ENCODE results near the gene CDC42SE2. TPM values are rescaled to one million over a fixed set of nuclear protein-coding genes. Genes with fewer than 3 reads are reported as not detected.

CDC42SE2 gene
- total RNA-seq, 1 experiment from 2014 or later, result 22.5 TPM

DNA sequence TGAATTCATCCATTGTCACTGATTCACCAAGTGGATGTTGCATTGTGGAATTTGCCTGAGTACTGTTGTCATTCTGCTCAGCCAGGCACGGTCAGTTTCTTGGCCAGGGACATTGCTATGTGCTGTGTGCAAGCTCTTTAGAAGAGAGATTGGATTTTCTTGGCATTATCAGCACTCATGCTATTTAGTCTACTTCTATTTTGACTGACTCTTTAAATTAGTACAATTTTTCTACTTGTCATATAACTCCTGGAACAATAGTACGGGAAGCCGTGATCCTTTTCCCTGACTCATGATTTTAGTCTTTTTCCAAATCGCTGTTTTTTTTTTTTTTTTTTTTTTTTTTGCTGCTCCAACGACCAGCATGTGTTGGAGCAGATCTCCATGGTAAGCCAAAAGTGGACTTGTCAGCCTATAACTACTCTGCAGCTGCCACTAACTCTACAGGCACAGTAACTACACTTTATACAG, 129.7 kb downstream of the CDC42SE2 start:
- Mint-ChIP-seq H3K27me3 (ENCODE audit: low read depth) (no peaks in the 10 kb centered on the region), H3K9me3 (no peaks in the 10 kb centered on the region), H3K4me1 (no peaks in the 10 kb centered on the region), H3K4me3 (no peak overlapping the region), H3K36me3 (peaks cover 39% of the 10 kb centered on the region), H3K27ac (no peak overlapping the region)
- TF ChIP-seq, protein P1, sequence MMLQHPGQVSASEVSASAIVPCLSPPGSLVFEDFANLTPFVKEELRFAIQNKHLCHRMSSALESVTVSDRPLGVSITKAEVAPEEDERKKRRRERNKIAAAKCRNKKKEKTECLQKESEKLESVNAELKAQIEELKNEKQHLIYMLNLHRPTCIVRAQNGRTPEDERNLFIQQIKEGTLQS (CRISPR knock-in tag; conservative IDR thresholded peaks at IDR 0.05), result no peak
- TF ChIP-seq TEAD4 (CRISPR knock-in tag; IDR thresholded peaks at IDR 0.05) (no peak), ESRRA (CRISPR knock-in tag; IDR thresholded peaks at IDR 0.05; ENCODE audit: borderline replicate concordance) (no peak), ZNF423 (CRISPR knock-in tag; IDR thresholded peaks at IDR 0.05) (no peak), GABPB1 (CRISPR knock-in tag; IDR thresholded peaks at IDR 0.05) (no peak), ZNF317 (CRISPR knock-in tag; IDR thresholded peaks at IDR 0.05; ENCODE audit: borderline replicate concordance, low read depth) (no peak), JUN (CRISPR knock-in tag; IDR thresholded peaks at IDR 0.05) (no peak), SMAD3 (CRISPR knock-in tag; IDR thresholded peaks at IDR 0.05; ENCODE audit: borderline replicate concordance) (no peak), ZNF219 (CRISPR knock-in tag; IDR thresholded peaks at IDR 0.05; ENCODE audit: borderline replicate concordance) (no peak), SMAD4 (CRISPR knock-in tag; IDR thresholded peaks at IDR 0.05) (no peak), ELF4 (CRISPR knock-in tag; IDR thresholded peaks at IDR 0.05; ENCODE audit: low read depth) (no peak)
- TF ChIP-seq, protein P2, sequence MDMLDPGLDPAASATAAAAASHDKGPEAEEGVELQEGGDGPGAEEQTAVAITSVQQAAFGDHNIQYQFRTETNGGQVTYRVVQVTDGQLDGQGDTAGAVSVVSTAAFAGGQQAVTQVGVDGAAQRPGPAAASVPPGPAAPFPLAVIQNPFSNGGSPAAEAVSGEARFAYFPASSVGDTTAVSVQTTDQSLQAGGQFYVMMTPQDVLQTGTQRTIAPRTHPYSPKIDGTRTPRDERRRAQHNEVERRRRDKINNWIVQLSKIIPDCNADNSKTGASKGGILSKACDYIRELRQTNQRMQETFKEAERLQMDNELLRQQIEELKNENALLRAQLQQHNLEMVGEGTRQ (CRISPR knock-in tag; IDR thresholded peaks at IDR 0.05), result no peak
- TF ChIP-seq, protein P3, sequence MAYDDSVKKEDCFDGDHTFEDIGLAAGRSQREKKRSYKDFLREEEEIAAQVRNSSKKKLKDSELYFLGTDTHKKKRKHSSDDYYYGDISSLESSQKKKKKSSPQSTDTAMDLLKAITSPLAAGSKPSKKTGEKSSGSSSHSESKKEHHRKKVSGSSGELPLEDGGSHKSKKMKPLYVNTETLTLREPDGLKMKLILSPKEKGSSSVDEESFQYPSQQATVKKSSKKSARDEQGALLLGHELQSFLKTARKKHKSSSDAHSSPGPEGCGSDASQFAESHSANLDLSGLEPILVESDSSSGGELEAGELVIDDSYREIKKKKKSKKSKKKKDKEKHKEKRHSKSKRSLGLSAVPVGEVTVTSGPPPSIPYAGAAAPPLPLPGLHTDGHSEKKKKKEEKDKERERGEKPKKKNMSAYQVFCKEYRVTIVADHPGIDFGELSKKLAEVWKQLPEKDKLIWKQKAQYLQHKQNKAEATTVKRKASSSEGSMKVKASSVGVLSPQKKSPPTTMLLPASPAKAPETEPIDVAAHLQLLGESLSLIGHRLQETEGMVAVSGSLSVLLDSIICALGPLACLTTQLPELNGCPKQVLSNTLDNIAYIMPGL (CRISPR knock-in tag; IDR thresholded peaks at IDR 0.05), result no peak
- TF ChIP-seq, protein P4, sequence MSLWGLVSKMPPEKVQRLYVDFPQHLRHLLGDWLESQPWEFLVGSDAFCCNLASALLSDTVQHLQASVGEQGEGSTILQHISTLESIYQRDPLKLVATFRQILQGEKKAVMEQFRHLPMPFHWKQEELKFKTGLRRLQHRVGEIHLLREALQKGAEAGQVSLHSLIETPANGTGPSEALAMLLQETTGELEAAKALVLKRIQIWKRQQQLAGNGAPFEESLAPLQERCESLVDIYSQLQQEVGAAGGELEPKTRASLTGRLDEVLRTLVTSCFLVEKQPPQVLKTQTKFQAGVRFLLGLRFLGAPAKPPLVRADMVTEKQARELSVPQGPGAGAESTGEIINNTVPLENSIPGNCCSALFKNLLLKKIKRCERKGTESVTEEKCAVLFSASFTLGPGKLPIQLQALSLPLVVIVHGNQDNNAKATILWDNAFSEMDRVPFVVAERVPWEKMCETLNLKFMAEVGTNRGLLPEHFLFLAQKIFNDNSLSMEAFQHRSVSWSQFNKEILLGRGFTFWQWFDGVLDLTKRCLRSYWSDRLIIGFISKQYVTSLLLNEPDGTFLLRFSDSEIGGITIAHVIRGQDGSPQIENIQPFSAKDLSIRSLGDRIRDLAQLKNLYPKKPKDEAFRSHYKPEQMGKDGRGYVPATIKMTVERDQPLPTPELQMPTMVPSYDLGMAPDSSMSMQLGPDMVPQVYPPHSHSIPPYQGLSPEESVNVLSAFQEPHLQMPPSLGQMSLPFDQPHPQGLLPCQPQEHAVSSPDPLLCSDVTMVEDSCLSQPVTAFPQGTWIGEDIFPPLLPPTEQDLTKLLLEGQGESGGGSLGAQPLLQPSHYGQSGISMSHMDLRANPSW (CRISPR knock-in tag; conservative IDR thresholded peaks at IDR 0.05; ENCODE audit: low read depth), result no peak
- TF ChIP-seq, protein P5, sequence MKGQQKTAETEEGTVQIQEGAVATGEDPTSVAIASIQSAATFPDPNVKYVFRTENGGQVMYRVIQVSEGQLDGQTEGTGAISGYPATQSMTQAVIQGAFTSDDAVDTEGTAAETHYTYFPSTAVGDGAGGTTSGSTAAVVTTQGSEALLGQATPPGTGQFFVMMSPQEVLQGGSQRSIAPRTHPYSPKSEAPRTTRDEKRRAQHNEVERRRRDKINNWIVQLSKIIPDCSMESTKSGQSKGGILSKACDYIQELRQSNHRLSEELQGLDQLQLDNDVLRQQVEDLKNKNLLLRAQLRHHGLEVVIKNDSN (CRISPR knock-in tag; IDR thresholded peaks at IDR 0.05), result no peak
- TF ChIP-seq, protein P6, sequence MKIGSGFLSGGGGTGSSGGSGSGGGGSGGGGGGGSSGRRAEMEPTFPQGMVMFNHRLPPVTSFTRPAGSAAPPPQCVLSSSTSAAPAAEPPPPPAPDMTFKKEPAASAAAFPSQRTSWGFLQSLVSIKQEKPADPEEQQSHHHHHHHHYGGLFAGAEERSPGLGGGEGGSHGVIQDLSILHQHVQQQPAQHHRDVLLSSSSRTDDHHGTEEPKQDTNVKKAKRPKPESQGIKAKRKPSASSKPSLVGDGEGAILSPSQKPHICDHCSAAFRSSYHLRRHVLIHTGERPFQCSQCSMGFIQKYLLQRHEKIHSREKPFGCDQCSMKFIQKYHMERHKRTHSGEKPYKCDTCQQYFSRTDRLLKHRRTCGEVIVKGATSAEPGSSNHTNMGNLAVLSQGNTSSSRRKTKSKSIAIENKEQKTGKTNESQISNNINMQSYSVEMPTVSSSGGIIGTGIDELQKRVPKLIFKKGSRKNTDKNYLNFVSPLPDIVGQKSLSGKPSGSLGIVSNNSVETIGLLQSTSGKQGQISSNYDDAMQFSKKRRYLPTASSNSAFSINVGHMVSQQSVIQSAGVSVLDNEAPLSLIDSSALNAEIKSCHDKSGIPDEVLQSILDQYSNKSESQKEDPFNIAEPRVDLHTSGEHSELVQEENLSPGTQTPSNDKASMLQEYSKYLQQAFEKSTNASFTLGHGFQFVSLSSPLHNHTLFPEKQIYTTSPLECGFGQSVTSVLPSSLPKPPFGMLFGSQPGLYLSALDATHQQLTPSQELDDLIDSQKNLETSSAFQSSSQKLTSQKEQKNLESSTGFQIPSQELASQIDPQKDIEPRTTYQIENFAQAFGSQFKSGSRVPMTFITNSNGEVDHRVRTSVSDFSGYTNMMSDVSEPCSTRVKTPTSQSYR (CRISPR knock-in tag; IDR thresholded peaks at IDR 0.05), result no peak
- ChIA-PET CTCF (no interaction called here), POLR2A (no interaction called here)
- ATAC-seq (no peak), DNase-seq (ENCODE audit: low spot score) (no peak)

DNA sequence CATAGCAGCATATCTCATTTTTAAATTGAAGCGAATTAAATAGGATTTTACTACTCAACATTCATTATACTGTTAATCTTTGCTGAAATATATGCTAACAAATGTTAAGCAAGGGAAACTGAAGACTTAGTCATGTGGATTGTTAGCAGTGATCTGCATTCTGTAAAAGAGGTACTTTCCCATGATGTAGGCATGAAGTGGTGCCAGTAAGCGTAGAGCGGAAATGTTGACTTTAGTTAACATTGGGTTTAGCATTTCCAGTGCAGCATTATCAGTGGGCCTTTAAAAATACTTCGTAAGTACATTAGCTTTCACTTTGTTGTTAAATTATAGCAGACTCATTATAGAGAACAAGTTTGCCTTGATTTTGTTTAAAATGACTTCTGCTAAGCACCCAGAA, 130.3 kb downstream of the CDC42SE2 start:
- H3K36me3 Mint-ChIP-seq, result peaks cover 40% of the 10 kb centered on the region
- H3K9me3 Mint-ChIP-seq, result no peaks in the 10 kb centered on the region
- H3K27ac Mint-ChIP-seq, result no peak overlapping the region
- H3K27me3 Mint-ChIP-seq (ENCODE audit: low read depth), result no peaks in the 10 kb centered on the region
- DNase-seq (ENCODE audit: low spot score) (no peak), ATAC-seq (no peak)
- H3K4me3 Mint-ChIP-seq, result no peak overlapping the region
- no peaks in the 10 kb centered on the region for H3K4me1 Mint-ChIP-seq
- CTCF ChIA-PET, result no interaction called here
- POLR2A ChIA-PET, result no interaction called here
- TF ChIP-seq RELA (CRISPR knock-in tag; IDR thresholded peaks at IDR 0.05; ENCODE audit: borderline replicate concordance) (no peak), NR1H2 (CRISPR knock-in tag; IDR thresholded peaks at IDR 0.05) (no peak), MYBL2 (CRISPR knock-in tag; IDR thresholded peaks at IDR 0.05) (no peak), ELF4 (CRISPR knock-in tag; IDR thresholded peaks at IDR 0.05; ENCODE audit: low read depth) (no peak)
- TF ChIP-seq, protein P7, sequence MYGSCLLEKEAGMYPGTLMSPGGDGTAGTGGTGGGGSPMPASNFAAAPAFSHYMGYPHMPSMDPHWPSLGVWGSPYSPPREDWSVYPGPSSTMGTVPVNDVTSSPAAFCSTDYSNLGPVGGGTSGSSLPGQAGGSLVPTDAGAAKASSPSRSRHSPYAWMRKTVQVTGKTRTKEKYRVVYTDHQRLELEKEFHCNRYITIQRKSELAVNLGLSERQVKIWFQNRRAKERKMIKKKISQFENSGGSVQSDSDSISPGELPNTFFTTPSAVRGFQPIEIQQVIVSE (CRISPR knock-in tag; IDR thresholded peaks at IDR 0.05; ENCODE audit: borderline replicate concordance), result no peak
- TF ChIP-seq, protein P8, sequence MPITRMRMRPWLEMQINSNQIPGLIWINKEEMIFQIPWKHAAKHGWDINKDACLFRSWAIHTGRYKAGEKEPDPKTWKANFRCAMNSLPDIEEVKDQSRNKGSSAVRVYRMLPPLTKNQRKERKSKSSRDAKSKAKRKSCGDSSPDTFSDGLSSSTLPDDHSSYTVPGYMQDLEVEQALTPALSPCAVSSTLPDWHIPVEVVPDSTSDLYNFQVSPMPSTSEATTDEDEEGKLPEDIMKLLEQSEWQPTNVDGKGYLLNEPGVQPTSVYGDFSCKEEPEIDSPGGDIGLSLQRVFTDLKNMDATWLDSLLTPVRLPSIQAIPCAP (CRISPR knock-in tag; IDR thresholded peaks at IDR 0.05), result no peak
